ENCODE results near the gene KLHL17.

Gene KLHL17

GRCh38 chr1:923131-923990, 37.0 kb upstream of the KLHL17 start, which contains the start of gene SAMD11:
SAMD11 (plus strand) TSS chr1:923923; CDS start chr1:924432, 509 bp downstream.
- DNase-seq: peak; percentile 59

GRCh38 chr1:923991-924655, 36.3 kb upstream of the KLHL17 start:
- no peak for DNase-seq

GRCh38 chr1:924656-925560, 35.5 kb upstream of the KLHL17 start:
- DNase-seq: no peak

GRCh38 chr1:925561-926421, 34.6 kb upstream of the KLHL17 start:
- DNase-seq: no peak

- no peak for DNase-seq
Measured at GRCh38 chr1:927234-927633, 33.1 kb upstream of the KLHL17 start.

- no peak for DNase-seq
Measured at GRCh38 chr1:927748-928147, 32.6 kb upstream of the KLHL17 start.

GRCh38 chr1:928825-929661, 31.3 kb upstream of the KLHL17 start:
- DNase-seq: no peak

- no peak for DNase-seq
Measured at GRCh38 chr1:929712-930632, 30.4 kb upstream of the KLHL17 start.

- no peak for DNase-seq
Measured at GRCh38 chr1:930633-931138, 29.7 kb upstream of the KLHL17 start.

GRCh38 chr1:931380-932172, 28.8 kb upstream of the KLHL17 start:
- DNase-seq: no peak

GRCh38 chr1:932173-932510, 28.2 kb upstream of the KLHL17 start:
- DNase-seq: no peak

GRCh38 chr1:932776-933602, 27.4 kb upstream of the KLHL17 start:
- DNase-seq: no peak

GRCh38 chr1:933603-933940, 26.8 kb upstream of the KLHL17 start:
- no peak for DNase-seq

GRCh38 chr1:934991-935750, 25.2 kb upstream of the KLHL17 start:
- no peak for DNase-seq

GRCh38 chr1:935751-936231, 24.6 kb upstream of the KLHL17 start:
- DNase-seq: no peak

GRCh38 chr1:936348-937264, 23.8 kb upstream of the KLHL17 start:
- DNase-seq: no peak
